B cell (primary cell): ENCODE data around the gene CDH12. TPM values are rescaled to one million over a fixed set of nuclear protein-coding genes. Genes with fewer than 3 reads are reported as not detected.

ENCODE experiments used
- ATAC-seq: fragments of 200-7000 bp; cut with Tn5 transposase; one replicate; pipeline ENCODE4 v1.10.0; 2021; ENCODE audit warnings: low read depth, mild to moderate bottlenecking, moderate number of reproducible peaks, moderate library complexity
- CTCF ChIA-PET: fragments of 350-600 bp; sonication (Branson Sonifier 250); formaldehyde crosslinking; loops from one replicate; lab custom pipeline; 2021; ENCODE audit warnings: antibody characterized with exemption, inconsistent platforms; lab: Charles Lee
- POLR2A ChIA-PET: fragments of 350-600 bp; sonication (Branson Sonifier 250); formaldehyde crosslinking; loops from one replicate; lab custom pipeline; 2021; ENCODE audit warnings: antibody characterized with exemption; lab: Charles Lee
- DNase-seq: peaks from one replicate; pipeline ENCODE4 v3.0.0; 2013
- H2AFZ ChIP-seq: 2 replicates; pipeline ENCODE4 v1.6.1; 2012; ENCODE audit warnings: mild to moderate bottlenecking, low read depth, low read length; ENCODE audit not compliant: insufficient read depth, poor library complexity, severe bottlenecking
- H3K27ac ChIP-seq, 2 donors: 1 replicate in 1 of 2; 2 replicates in 1 of 2; pipeline ENCODE4 v1.5.1; 2012 to 2013; ENCODE audit warnings: low read length in 2 of 2, mild to moderate bottlenecking in 2 of 2, moderate library complexity in 1 of 2
- H3K27me3 ChIP-seq, 4 experiments: fragments of 200-600 bp in 1 of 4; sonication (generic) in 1 of 4; replicated peaks in 1 of 4; 1 replicate in 2 of 4; 2 replicates in 2 of 4; pipeline versions ENCODE4 v1.6.1 to v1.7.0; 2013 to 2016; ENCODE audit warnings: low read length in 3 of 4, mild to moderate bottlenecking in 2 of 4, mixed read lengths in 1 of 4, moderate library complexity in 1 of 4; ENCODE audit not compliant: insufficient read depth in 4 of 4, control insufficient read depth in 3 of 4; ENCODE audit errors: control extremely low read depth in 1 of 4
- H3K36me3 ChIP-seq, 2 experiments: replicated peaks in 1 of 2; 1 replicate in 1 of 2; 2 replicates in 1 of 2; pipeline versions ENCODE4 v1.6.1 to v1.7.1; 2013; ENCODE audit warnings: low read length in 1 of 2; ENCODE audit not compliant: insufficient read depth in 2 of 2, control insufficient read depth in 1 of 2; ENCODE audit errors: control extremely low read depth in 1 of 2, extremely low read depth in 1 of 2
- H3K4me1 ChIP-seq, 2 donors: fragments of 200-600 bp in 1 of 2; sonication (generic) in 1 of 2; 1 replicate in 1 of 2; 2 replicates in 1 of 2; pipeline versions ENCODE4 v1.5.1 to v1.6.1; 2013 to 2017; ENCODE audit warnings: low read length in 2 of 2; ENCODE audit not compliant: control insufficient read depth in 2 of 2, insufficient read depth in 2 of 2
- H3K4me2 ChIP-seq: replicated peaks from 2 replicates; pipeline ENCODE3; 2012; ENCODE audit warnings: mild to moderate bottlenecking, low read depth, low read length; ENCODE audit not compliant: poor library complexity, severe bottlenecking
- H3K4me3 ChIP-seq, 5 experiments: fragments of 200-600 bp in 1 of 5; sonication (generic) in 1 of 5; 1 replicate in 3 of 5; 2 replicates in 2 of 5; pipeline versions ENCODE4 v1.5.1 to v1.7.0; 2011 to 2016; ENCODE audit warnings: low read length in 4 of 5, mild to moderate bottlenecking in 4 of 5, low read depth in 2 of 5, control low read depth in 1 of 5, moderate library complexity in 1 of 5; ENCODE audit not compliant: insufficient read depth in 1 of 5; ENCODE audit errors: control extremely low read depth in 1 of 5, extremely low read depth in 1 of 5
- H3K79me2 ChIP-seq: fragments of 200-600 bp; sonication (generic); one replicate; pipeline ENCODE4 v1.6.0; 2016; ENCODE audit warnings: low read length; ENCODE audit not compliant: control insufficient read depth, insufficient read depth
- H3K9ac ChIP-seq: fragments of 200-600 bp; sonication (generic); 2 replicates; pipeline ENCODE4 v1.6.1; 2017; ENCODE audit warnings: mild to moderate bottlenecking, low read length, moderate library complexity
- H3K9me3 ChIP-seq, 3 donors: one replicate each; pipeline versions ENCODE4 v1.6.1 to v1.7.1; 2013; ENCODE audit warnings: low read length in 2 of 3; ENCODE audit not compliant: control insufficient read depth in 2 of 3, insufficient read depth in 1 of 3; ENCODE audit errors: control extremely low read depth in 1 of 3
- H4K20me1 ChIP-seq: 2 replicates; pipeline ENCODE4 v1.6.0; 2012; ENCODE audit warnings: mild to moderate bottlenecking, low read length; ENCODE audit not compliant: insufficient read depth, control insufficient read depth, poor library complexity, severe bottlenecking
- H3K27ac Mint-ChIP-seq: one replicate; pipeline ENCODE4 v1.8.0; 2021; ENCODE audit warnings: mixed read lengths
- H3K27me3 Mint-ChIP-seq: one replicate; pipeline ENCODE4 v1.8.0; 2021; ENCODE audit warnings: mixed read lengths
- H3K4me1 Mint-ChIP-seq: one replicate; pipeline ENCODE4 v1.8.0; 2021; ENCODE audit warnings: mixed read lengths
- H3K4me3 Mint-ChIP-seq: one replicate; pipeline ENCODE4 v1.8.0; 2021; ENCODE audit warnings: mixed read lengths
- H3K9me3 Mint-ChIP-seq: one replicate; pipeline ENCODE4 v1.8.0; 2022; ENCODE audit warnings: mixed read lengths; ENCODE audit not compliant: insufficient read depth
- EZH2 ChIP-seq: IDR thresholded peaks from 2 replicates; pipeline ENCODE4 v1.6.1; 2012; ENCODE audit warnings: borderline replicate concordance, low read depth, mild to moderate bottlenecking, moderate library complexity, low read length; ENCODE audit not compliant: insufficient read depth, poor library complexity, severe bottlenecking
- WGBS: methylation state at CpG from one replicate; pipeline ENCODE4 v1.1.5; 2013; ENCODE audit warnings: missing lambda C conversion rate; ENCODE audit not compliant: insufficient coverage; 5-methylcytosine and 5-hydroxymethylcytosine counted together
- intact Hi-C: fragments of 100-400 bp; cut with micrococcal nuclease; formaldehyde crosslinking; loops from one replicate; pipeline ENCODE4 v1.10.0; 2022
- polyA plus RNA-seq: library from polyadenylated mRNA; depleted of rRNA; stranded (reverse); fragments of >200 nt; gene quantifications from 2 replicates; pipeline ENCODE4 v1.2.3, GENCODE V29; 2012
- total RNA-seq, 2 donors: library from RNA; stranded (reverse); fragments of 120-200 nt in 1 of 2; gene quantifications; 1 replicate in 1 of 2; 2 replicates in 1 of 2; pipeline versions ENCODE4 v1.2.3 to v1.2.4, GENCODE V29; 2013 to 2022
- TF ChIP-seq, protein P1 (sequence below): fragments of 200-600 bp; IDR thresholded peaks from one replicate; pipeline ENCODE4 v1.8.0; 2022; ENCODE audit warnings: antibody characterized with exemption, mild to moderate bottlenecking

CDH12 gene
- total and polyA plus RNA-seq, 2 donors (not counting 1 experiment from before 2014, with no cell fraction given), result not detected

DNA sequence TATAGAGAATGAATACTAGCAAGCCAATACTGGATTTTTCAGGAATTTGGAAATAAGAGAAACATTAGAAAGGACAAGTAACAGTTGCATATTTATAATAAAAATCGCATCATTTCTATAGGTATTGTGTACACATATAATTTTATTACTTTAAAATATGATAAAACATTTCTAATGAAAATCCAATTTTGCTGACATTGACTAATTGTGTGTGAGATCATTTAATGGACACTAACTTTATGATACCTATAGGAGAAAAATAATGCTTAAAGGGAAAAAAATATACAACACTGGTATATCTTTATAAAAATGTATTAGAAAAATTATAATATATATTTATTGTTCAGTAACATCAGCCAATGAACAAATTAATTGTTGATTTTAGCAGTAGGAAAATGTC lies 557.3 kb downstream of the CDH12 start:
- Histone ChIP-seq H3K27me3 (no peaks in the 10 kb centered on the region), H3K27ac (no peak overlapping the region), H3K4me2 (no peak overlapping the region), H3K9me3 (peaks cover 0 to 3% (median 0%) of the 10 kb centered on the region in 3 donors), H3K9ac (no peak overlapping the region), H3K36me3 (no peaks in the 10 kb centered on the region), H2AFZ (no peak overlapping the region), H3K4me1 (no peaks in the 10 kb centered on the region), H4K20me1 (no peaks in the 10 kb centered on the region), H3K4me3 (no peak overlapping the region), H3K79me2 (no peaks in the 10 kb centered on the region)
- TF ChIP-seq EZH2, result no peak
- TF ChIP-seq, protein P1, sequence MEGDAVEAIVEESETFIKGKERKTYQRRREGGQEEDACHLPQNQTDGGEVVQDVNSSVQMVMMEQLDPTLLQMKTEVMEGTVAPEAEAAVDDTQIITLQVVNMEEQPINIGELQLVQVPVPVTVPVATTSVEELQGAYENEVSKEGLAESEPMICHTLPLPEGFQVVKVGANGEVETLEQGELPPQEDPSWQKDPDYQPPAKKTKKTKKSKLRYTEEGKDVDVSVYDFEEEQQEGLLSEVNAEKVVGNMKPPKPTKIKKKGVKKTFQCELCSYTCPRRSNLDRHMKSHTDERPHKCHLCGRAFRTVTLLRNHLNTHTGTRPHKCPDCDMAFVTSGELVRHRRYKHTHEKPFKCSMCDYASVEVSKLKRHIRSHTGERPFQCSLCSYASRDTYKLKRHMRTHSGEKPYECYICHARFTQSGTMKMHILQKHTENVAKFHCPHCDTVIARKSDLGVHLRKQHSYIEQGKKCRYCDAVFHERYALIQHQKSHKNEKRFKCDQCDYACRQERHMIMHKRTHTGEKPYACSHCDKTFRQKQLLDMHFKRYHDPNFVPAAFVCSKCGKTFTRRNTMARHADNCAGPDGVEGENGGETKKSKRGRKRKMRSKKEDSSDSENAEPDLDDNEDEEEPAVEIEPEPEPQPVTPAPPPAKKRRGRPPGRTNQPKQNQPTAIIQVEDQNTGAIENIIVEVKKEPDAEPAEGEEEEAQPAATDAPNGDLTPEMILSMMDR, result no peak
- H3K9me3 Mint-ChIP-seq, result peaks cover 7% of the 10 kb centered on the region
- ChIA-PET CTCF (no interaction called here), POLR2A (no interaction called here)
- H3K27me3 Mint-ChIP-seq, result no peaks in the 10 kb centered on the region
- H3K4me3 Mint-ChIP-seq, result no peak overlapping the region
- no peaks in the 10 kb centered on the region for H3K4me1 Mint-ChIP-seq
- ATAC-seq (no peak), DNase-seq (no peak)
- intact Hi-C loops, result no loop called here
- no CpG with 5 or more reads among the region's 1 CpG for WGBS
- H3K27ac Mint-ChIP-seq, result no peak overlapping the region

DNA sequence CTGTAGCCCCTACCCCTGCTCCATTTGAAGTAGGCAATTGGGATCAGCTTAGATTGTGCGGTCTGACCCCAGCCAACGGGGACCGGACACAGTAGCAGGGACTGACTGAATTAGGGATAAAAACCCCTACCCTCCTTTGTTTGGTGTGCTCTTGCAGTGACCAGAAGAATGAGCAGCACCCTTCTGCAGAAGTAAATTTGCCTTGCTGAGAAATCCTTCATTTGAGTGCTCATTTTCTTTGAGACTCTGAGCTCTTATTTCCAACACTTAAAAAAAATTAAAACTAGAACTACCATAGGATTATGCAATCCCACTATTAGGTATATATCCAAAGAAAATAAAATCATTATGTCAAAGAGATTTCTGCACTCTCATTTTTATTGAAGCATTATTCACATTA lies 560.0 kb downstream of the CDH12 start:
- Histone ChIP-seq H3K4me2 (no peak overlapping the region), H3K36me3 (no peaks in the 10 kb centered on the region), H4K20me1 (no peaks in the 10 kb centered on the region), H3K27me3 (no peaks in the 10 kb centered on the region), H3K9ac (no peak overlapping the region), H3K4me3 (no peak overlapping the region), H3K27ac (no peak overlapping the region), H3K4me1 (no peaks in the 10 kb centered on the region), H3K79me2 (no peaks in the 10 kb centered on the region), H3K9me3 (peaks cover 0 to 3% (median 0%) of the 10 kb centered on the region in 3 donors), H2AFZ (no peak overlapping the region)
- H3K27ac Mint-ChIP-seq, result no peak overlapping the region
- 92% methylated on average over 3 of the region's 3 CpGs for WGBS
- CTCF ChIA-PET, result no interaction called here
- DNase-seq, result no peak
- H3K27me3 Mint-ChIP-seq, result no peaks in the 10 kb centered on the region
- intact Hi-C loops, result no loop called here
- H3K4me3 Mint-ChIP-seq, result no peak overlapping the region
- TF ChIP-seq, protein P1, result no peak
- no peak for TF ChIP-seq EZH2
- no peaks in the 10 kb centered on the region for H3K4me1 Mint-ChIP-seq
- peaks cover 9% of the 10 kb centered on the region for H3K9me3 Mint-ChIP-seq
- ATAC-seq, result no peak
- POLR2A ChIA-PET, result no interaction called here
